Measurements from ENCODE around the gene RPTOR.

Gene RPTOR

DNA sequence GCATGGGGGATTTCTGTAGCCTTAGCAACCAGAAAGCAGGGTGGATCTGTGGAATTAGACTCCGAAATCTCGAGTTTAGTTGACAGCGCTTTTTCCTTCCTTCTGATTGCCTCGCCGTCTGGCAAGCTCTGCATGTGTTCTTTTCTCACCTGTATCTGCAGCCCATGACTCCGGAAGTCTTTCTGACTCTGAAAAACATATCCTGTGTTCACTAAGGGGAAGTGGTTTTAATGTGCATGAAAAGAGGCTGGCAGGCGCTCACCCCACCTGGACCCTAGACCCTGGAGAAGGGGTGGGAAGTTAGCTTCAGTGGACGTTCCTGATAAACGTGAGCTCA, 158.5 kb downstream of the RPTOR start:
- H3K4me3 ChIP-seq (ENCODE audit: low read depth, low read length) = no peak overlapping the region
- DNase-seq (ENCODE audit: low read depth) = no peak
- TF ChIP-seq, protein P1, sequence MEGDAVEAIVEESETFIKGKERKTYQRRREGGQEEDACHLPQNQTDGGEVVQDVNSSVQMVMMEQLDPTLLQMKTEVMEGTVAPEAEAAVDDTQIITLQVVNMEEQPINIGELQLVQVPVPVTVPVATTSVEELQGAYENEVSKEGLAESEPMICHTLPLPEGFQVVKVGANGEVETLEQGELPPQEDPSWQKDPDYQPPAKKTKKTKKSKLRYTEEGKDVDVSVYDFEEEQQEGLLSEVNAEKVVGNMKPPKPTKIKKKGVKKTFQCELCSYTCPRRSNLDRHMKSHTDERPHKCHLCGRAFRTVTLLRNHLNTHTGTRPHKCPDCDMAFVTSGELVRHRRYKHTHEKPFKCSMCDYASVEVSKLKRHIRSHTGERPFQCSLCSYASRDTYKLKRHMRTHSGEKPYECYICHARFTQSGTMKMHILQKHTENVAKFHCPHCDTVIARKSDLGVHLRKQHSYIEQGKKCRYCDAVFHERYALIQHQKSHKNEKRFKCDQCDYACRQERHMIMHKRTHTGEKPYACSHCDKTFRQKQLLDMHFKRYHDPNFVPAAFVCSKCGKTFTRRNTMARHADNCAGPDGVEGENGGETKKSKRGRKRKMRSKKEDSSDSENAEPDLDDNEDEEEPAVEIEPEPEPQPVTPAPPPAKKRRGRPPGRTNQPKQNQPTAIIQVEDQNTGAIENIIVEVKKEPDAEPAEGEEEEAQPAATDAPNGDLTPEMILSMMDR (IDR thresholded peaks at IDR 0.05; ENCODE audit: control insufficient read depth, extremely low read depth, insufficient read depth) = no peak

- DNase-seq (ENCODE audit: low read depth) = no peak
- TF ChIP-seq, protein P1 (IDR thresholded peaks at IDR 0.05; ENCODE audit: control insufficient read depth, extremely low read depth, insufficient read depth) = no peak
- no peak overlapping the region for H3K4me3 ChIP-seq (ENCODE audit: low read depth, low read length)
These were observed 159.8 kb downstream of the RPTOR start for GRCh38 chr17:80704381-80704819.

DNA sequence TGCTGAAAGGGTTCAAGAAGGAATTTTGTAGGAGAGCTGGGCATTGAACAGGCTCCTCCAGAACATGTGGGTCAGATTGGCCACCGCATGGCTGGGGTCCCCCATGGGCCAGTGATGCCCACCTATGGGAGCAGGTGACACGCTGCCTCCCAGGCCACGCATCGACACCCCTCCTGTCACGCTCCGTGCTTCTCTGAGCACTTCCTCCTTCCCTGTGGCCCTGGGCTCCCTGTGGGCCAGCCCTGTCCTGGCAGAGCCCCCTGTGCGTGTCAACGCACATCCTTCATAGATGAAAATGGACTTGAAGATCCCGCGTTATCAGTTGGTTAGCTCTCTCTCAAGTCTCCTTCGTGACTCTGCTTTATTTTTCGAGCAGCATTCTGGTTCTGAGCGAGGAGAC, 160.3 kb downstream of the RPTOR start:
- H3K4me3 ChIP-seq (ENCODE audit: low read depth, low read length) = no peak overlapping the region
- TF ChIP-seq, protein P1 (IDR thresholded peaks at IDR 0.05; ENCODE audit: control insufficient read depth, extremely low read depth, insufficient read depth) = no peak
- DNase-seq (ENCODE audit: low read depth) = no peak

GRCh38 chr17:80705988-80706387, 161.3 kb downstream of the RPTOR start:
- no peak for DNase-seq (ENCODE audit: low read depth)
- TF ChIP-seq, protein P1 (IDR thresholded peaks at IDR 0.05; ENCODE audit: control insufficient read depth, extremely low read depth, insufficient read depth) = no peak
- H3K4me3 ChIP-seq (ENCODE audit: low read depth, low read length) = no peak overlapping the region

- TF ChIP-seq, protein P1 (IDR thresholded peaks at IDR 0.05; ENCODE audit: control insufficient read depth, extremely low read depth, insufficient read depth) = no peak
These were observed 161.8 kb downstream of the RPTOR start for GRCh38 chr17:80706463-80706867.

DNA sequence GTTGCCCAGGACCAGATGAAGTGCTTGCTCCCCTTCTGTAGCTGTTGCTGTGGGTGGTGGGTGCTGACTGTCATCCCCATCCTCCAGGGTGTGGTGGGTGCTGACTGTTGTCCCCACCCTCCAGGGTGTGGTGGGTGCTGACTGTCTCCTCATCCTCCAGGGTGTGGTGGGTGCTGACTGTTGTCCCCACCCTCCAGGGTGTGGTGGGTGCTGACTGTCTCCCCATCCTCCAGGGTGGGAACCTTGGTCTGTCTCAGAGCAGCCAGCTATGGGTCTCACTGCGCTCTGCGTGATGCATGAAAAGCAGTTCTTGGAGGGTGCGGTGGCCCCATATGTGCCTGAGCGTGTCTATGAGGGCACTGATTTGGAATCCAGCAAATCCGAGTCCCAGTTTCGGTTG, 163.8 kb downstream of the RPTOR start:
- TF ChIP-seq, protein P1 (IDR thresholded peaks at IDR 0.05; ENCODE audit: control insufficient read depth, extremely low read depth, insufficient read depth) = no peak
- no peak for DNase-seq (ENCODE audit: low read depth)
- H3K4me3 ChIP-seq (ENCODE audit: low read depth, low read length) = no peak overlapping the region

More at GRCh38 chr17:80706463-80706867, 161.8 kb downstream of the RPTOR start:
- DNase-seq (ENCODE audit: low read depth) = no peak
- H3K4me3 ChIP-seq (ENCODE audit: low read depth, low read length) = no peak overlapping the region

DNA sequence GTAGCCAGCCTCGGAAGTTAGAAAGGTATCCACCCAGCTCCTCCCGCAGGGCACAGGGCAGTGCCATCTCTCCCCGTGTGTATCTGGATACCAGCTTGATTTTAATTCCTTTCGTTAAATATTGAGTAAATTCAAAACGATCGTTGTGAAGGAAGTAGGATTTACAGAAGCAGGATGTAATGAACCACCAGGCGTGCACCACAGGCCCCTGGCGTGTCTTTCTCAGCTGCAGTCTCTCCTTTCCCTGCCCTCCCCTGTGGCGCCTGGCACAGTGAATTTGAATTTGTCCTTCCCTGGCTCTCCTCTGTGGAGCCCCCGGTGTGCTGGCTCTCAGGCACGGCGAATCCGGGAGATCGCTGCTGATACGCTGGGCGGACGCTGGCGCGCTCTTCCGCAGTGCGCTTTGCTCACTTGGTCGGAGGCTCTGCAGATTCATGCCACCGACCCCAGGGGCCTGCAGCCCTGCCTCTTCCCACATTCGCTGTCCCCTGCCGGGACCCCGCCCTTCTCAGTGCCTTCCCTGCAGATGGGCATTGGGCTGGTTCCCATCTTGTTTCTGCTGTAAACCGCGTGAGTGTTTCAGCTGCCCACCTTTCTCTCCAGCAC, 164.6 kb downstream of the RPTOR start:
- DNase-seq (ENCODE audit: low read depth) = no peak
- H3K4me3 ChIP-seq (ENCODE audit: low read depth, low read length) = no peak overlapping the region
- TF ChIP-seq, protein P1 (IDR thresholded peaks at IDR 0.05; ENCODE audit: control insufficient read depth, extremely low read depth, insufficient read depth) = no peak

All from LNCaP clone FGC (cell line).